ENCODE results near the gene NATD1.

Gene NATD1

DNA sequence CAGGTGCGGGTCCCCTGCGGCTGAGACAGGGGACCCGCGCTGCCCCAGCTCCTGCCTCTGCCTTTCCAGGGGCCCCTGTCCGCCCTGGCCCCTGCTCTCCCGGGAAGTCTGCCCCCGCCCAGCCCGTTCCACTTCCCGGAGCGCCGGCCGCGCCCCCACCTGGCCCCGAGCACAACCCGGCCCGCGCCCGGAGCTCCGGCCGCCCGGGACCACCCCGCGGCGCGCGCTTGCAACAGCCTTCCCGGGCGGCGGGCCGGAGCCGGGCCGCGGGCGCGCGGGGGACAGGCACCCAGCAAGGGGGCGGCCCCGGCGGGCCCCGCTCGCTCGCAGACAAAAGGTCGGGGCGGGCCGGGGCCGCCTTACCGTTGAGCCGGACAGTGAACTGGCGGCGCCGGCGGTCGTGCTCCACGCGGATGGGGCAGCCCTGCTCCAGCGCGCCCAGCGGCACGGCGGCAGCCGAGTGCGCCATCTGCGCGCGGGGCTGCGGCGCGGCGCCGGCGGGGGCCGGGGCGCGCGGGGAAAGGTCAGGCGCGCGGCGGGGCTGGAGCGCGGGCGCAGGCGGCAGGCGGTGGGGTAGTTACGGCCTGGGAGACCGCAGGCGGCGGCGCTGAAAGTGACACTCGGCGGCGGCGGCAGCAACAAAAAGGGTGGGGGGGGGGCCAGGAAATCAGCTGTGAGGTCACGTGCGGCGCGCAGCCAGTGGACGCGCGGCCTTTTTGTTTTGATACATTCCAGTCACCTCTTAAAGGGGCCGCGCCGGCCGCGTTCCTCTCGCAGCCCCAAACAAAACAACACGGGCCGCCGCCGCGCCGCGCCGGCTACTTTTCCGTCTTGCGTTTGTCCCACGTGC is at the start of gene NATD1:
TSS of gene NATD1 (minus strand) at position 615 of the 850 bp plus-strand sequence. CDS start at position 469, 146 bp downstream.
- peak; percentile 87 for DNase-seq
- in situ Hi-C loops (cut with HindIII; ENCODE audit: low pct_ligation_motif_present, low pct_unique_long_range_greater_than_20kb, low sequenced_read_pairs), result no loop called here

DNA sequence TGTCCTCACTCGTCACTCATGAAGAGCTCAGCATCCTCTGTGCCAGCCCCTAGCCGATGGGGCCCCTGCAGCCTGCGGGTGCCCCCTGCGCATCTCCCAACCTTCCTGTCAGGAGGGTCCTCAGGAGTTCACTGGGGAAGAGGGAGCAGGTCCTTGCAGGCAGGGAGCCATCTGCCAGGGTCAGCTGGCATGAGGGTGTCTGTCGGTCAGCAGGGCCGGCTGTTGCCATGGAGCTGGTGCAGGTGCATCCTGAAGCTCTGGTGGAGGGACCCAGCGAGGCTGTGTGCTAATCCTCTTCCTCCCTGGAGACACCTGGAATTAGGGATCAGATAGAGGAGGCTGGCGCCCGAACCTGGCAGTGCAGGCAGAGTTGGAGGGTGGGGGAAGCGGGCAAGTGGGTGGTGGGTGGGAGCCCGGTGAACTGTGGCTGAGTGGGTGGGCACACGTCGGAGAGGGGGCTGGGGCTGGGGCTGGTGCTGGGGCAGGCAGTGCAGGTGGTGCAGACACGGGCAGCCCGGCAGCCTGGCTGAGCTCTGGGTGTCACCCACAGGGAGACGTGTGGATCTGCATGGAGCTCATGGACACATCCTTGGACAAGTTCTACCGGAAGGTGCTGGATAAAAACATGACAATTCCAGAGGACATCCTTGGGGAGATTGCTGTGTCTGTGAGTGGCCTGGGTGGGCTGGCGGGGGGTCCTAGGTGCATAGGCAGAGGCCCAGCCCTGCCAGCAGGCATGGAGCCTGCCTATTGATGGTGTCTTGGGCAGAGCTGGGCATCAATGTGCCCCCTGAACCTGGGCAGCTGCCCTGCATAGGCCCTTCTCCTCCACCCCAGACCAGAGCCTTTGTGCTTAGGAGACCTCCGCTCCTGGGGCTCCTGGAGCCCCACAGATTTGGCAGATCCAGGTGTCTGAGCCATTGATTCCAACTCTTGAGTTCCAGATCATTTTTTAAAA is 48.7 kb upstream of the NATD1 start:
- no peak for DNase-seq
- in situ Hi-C loops (cut with HindIII; ENCODE audit: low pct_ligation_motif_present, low pct_unique_long_range_greater_than_20kb, low sequenced_read_pairs), result no loop called here

DNA sequence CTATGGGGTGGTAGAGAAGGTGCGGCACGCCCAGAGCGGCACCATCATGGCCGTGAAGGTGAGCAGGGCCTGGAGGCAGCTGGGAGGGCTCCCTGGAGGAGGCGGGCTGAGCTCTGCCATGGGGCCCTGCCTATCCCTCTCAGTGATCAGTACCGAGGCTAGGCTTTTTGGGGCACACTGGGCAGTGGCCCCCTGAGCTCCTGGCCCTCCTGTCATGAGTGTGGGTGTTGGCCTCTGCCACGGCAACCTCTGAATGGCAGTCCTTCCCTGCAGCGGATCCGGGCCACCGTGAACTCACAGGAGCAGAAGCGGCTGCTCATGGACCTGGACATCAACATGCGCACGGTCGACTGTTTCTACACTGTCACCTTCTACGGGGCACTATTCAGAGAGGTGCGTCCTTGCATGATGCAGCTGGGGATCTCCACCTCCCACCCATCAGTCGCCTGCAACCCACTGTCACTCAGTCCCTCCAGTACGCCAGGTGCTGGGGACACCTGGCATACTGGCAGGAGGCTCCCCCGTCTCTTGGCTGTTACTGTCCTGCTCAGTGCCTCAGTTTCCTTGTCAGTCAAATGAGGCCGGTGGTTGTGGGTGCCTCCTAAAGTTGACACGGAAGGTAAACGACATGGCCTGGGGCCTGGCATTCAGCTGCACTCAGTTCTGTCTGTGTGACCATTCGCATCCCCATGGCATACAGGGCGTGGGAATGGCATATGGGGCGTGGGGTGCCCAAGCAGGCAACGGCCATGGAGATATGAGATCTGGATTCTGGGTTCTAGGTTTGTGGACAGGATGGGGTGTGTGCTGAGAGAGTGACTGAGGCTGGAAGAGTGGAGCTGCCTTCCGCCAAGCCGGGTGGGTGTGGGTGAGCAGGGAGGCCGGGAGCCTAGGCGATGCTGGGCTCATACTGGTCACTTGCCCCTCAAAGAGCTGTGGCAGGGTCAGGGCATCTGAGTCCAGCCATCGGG is 47.7 kb upstream of the NATD1 start:
- in situ Hi-C loops (cut with HindIII; ENCODE audit: low pct_ligation_motif_present, low pct_unique_long_range_greater_than_20kb, low sequenced_read_pairs), result no loop called here
- DNase-seq, result no peak

GRCh38 chr17:21299981-21300600 is 46.9 kb upstream of the NATD1 start:
- in situ Hi-C loops (cut with HindIII; ENCODE audit: low pct_ligation_motif_present, low pct_unique_long_range_greater_than_20kb, low sequenced_read_pairs), result no loop called here
- DNase-seq, result no peak

- DNase-seq, result no peak
- in situ Hi-C loops (cut with HindIII; ENCODE audit: low pct_ligation_motif_present, low pct_unique_long_range_greater_than_20kb, low sequenced_read_pairs), result no loop called here
These were observed 45.8 kb upstream of the NATD1 start for GRCh38 chr17:21298983-21299519.

- in situ Hi-C loops (cut with HindIII; ENCODE audit: low pct_ligation_motif_present, low pct_unique_long_range_greater_than_20kb, low sequenced_read_pairs), result no loop called here
- DNase-seq, result no peak
These were observed 45.1 kb upstream of the NATD1 start for GRCh38 chr17:21298056-21298982.

GRCh38 chr17:21297597-21297996 is 44.4 kb upstream of the NATD1 start:
- in situ Hi-C loops (cut with HindIII; ENCODE audit: low pct_ligation_motif_present, low pct_unique_long_range_greater_than_20kb, low sequenced_read_pairs), result no loop called here
- no peak for DNase-seq

- no peak for DNase-seq
- in situ Hi-C loops (cut with HindIII; ENCODE audit: low pct_ligation_motif_present, low pct_unique_long_range_greater_than_20kb, low sequenced_read_pairs), result no loop called here
These were observed 43.9 kb upstream of the NATD1 start for GRCh38 chr17:21297026-21297520.

DNA sequence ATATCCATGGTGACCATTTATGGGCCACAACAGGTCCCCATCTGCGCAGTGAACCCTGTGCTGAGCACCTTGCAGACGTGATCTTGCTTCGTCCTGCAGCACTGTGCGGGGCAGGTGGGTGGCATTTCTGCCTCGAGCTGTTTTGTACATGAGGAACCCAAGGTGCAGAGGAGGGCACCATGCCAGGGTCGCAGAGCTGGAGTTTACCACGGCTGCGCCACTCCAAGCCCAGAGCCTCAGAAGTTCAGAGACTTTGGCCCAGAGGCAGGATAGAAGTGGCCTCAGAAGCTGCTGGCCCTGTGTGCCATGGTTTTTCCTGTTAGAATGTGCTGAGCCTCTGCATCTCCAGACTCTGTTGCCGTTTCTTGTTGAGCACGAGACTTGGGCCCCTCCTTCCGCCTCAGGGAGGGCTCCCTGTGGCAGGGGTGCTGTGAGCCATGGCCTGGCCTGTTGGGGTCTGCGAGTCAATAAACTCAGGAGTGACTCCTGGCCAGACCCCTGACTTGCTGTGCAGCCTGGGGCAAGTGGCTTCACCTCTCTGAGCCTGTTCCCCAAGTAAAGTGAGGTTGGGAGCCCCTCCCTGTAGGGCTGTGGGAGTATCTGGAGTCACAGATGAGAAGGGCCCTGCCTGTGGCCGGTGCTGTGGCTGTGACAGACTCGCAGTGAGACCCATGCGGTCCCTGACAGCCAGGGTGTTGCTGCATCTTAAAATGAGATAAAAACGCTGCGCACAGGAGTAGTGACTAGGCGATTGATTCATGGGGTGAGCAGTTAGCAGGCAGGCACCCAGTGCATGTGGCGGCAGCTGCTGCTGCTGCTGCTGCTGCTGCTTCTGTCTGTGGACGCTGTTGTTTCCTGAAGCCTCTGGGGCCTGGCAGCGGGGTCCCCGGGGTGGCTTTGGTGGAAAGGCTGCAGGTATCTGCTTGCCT is 43.2 kb upstream of the NATD1 start:
- in situ Hi-C loops (cut with HindIII; ENCODE audit: low pct_ligation_motif_present, low pct_unique_long_range_greater_than_20kb, low sequenced_read_pairs), result no loop called here

DNA sequence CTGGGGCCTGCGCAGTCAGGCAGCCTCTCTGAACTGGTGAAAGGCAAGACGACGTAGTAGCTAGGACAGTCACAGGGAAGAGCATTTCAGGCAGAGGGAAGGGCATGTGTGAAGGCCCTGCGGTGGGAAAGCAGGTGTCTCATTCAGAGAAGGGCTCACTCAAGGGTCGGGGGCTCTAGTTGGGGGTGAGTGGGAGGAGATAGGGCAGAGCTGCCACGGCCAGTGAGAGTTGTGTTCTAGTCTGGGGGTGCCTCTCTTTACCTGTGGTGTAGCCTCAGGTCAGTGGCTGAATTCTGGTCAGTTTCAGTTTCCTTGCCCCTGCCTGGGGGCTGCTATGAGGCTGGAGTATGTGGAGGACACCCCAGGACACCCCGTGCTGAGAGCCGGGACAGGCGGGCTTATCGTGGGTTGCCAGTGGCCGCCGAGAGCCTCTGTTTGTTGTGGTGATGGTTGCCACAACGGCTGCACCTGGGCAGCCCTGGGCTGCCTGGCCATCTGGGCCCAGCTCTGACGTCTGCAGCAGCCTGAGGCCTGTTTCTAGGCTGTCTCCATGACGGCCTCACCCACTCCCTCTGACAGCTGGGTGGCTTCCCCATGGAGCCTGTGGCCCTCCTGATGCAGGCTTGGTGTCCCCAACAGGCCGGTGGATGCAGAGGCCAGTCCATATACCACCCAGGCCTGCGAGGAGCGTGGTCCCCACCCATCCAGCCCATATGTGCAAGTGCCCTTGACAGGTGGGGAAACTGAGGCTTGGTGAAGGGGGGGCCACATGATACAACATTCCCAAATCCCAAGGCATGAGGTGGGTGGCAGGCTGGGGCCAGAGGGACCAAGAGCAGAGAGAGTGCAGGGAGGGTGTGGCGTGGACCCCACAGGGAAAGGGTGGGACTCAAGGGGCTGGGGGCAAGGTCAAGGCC is 42.1 kb upstream of the NATD1 start:
- DNase-seq, result no peak
- in situ Hi-C loops (cut with HindIII; ENCODE audit: low pct_ligation_motif_present, low pct_unique_long_range_greater_than_20kb, low sequenced_read_pairs), result no loop called here

More for the DNA sequence above, 43.2 kb upstream of the NATD1 start:
- no peak for DNase-seq

DNA sequence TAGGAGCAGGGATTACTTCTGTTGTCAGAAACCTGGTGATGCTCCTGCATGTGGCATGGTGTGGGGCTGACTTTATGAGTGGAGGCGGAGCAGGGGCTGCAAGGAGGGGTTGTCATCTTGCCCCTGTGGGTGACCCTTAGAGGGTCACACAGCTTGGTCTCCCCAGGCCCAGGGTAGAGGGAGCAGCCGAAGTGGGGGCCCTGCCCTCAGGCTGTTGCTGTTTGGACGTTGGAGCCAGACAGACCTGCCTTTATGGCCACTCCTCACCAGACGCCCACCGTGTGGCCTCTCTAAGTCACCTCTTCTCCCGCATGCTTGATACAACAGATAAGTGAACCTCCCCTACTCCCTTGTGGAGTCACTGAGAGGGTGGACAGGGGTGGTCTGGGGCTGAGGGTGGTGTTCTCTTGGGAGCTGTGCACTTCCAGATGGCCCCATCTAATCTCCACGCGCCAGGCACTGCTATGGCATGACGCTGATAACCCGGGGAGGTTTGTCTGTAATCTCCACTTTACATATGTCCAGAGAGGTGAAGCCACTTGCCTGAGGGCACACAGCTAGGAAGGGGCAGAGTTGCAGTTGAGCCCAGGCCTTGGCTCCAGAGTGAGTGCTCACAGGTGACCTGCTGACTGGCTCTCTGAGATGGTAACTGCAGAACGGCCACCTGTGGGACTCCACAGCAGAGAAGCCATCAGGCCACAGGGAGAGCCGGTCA is 41.3 kb upstream of the NATD1 start:
- in situ Hi-C loops (cut with HindIII; ENCODE audit: low pct_ligation_motif_present, low pct_unique_long_range_greater_than_20kb, low sequenced_read_pairs), result no loop called here
- DNase-seq, result no peak

GRCh38 chr17:21293831-21294210 is 40.6 kb upstream of the NATD1 start:
- in situ Hi-C loops (cut with HindIII; ENCODE audit: low pct_ligation_motif_present, low pct_unique_long_range_greater_than_20kb, low sequenced_read_pairs), result no loop called here
- DNase-seq, result no peak

DNA sequence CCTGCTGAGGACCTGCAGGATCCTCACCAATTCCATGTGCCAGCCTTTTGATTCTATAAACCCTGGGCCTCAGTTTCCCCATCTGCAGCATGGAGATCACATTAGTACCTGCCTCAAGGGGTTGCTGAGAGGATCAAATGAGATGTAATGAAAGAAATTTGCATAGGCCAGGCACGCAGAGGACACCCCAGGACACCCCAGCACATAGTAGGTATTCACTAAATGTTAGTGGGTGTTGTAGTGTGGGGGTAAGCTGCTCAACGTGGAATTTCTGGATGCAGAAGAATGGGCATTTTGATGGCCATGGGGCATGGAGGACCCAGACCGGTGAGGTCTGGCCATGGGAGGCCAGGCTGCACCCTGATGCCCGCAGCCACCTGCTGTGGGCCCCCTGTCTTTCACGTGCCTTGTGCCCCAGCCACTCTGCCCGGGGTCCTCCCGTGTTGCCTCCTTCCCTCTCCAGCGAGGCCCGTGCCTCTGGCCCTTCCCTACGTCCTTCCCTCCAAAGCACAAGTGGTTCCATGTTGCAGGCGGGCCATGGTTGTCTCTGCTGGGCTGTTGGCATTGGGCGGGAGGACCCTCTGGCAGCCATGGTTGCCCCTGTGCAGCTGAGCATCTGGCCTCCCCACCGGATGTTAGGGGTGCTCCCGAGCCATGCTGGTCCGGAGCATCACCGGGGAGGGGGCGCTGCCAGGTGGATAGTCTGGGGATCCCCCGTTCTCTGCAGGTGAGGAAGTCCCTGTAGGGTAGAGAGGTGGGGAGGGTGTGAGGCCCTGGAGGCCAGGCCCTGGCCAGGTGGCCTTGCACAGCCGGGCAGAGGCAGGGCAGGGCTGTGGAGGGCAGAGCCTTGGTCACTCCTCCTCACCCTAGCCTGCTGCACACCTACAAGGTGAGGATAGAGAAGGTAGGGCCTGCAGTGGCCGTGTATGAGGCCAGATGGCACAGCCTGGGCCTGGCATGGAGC is 39.9 kb upstream of the NATD1 start:
- in situ Hi-C loops (cut with HindIII; ENCODE audit: low pct_ligation_motif_present, low pct_unique_long_range_greater_than_20kb, low sequenced_read_pairs), result no loop called here

More for the DNA sequence above, 39.9 kb upstream of the NATD1 start:
- no peak for DNase-seq
